Calu3 (cell line): ENCODE results near the gene WBP1L. TPM values are rescaled to one million over a fixed set of nuclear protein-coding genes. Genes with fewer than 3 reads are reported as not detected.
A peak's percentile ranks its signal among the peaks of the same experiment; 100 is the strongest.
"Not testable (repeated sequence)": the region's sequence is repeated elsewhere in the genome, so short reads cannot be mapped to it uniquely, and the experiment has no call there.

ENCODE experiments used
- BruUV-seq: library from RNA; stranded (reverse); fragments of 400-500 nt; replicated peaks from 2 replicates; lab custom pipeline; 2021; lab: Mats Ljungman, UMichigan
- CTCF ChIA-PET: fragments of 300-600 bp; sonication (Branson Sonifier 250); formaldehyde crosslinking; loops from one replicate; lab custom pipeline; 2022; ENCODE audit warnings: antibody characterized with exemption; lab: Charles Lee
- DNase-seq: peaks from one replicate; pipeline ENCODE4 v3.0.0; 2022
- H3K27ac Mint-ChIP-seq: one replicate; pipeline ENCODE4 v1.8.0; 2022; ENCODE audit warnings: mixed read lengths; ENCODE audit not compliant: unreplicated experiment
- H3K27me3 Mint-ChIP-seq: one replicate; pipeline ENCODE4 v1.8.0; 2022; ENCODE audit warnings: mixed read lengths; ENCODE audit not compliant: unreplicated experiment
- H3K36me3 Mint-ChIP-seq: one replicate; pipeline ENCODE4 v1.8.0; 2022; ENCODE audit warnings: mild to moderate bottlenecking, moderate library complexity, mixed read lengths; ENCODE audit not compliant: insufficient read depth, unreplicated experiment
- H3K4me1 Mint-ChIP-seq: one replicate; pipeline ENCODE4 v1.8.0; 2022; ENCODE audit warnings: mild to moderate bottlenecking, low read depth, mixed read lengths; ENCODE audit not compliant: unreplicated experiment
- H3K4me3 Mint-ChIP-seq: one replicate; pipeline ENCODE4 v1.8.0; 2022; ENCODE audit warnings: mild to moderate bottlenecking, low read depth, moderate library complexity, mixed read lengths; ENCODE audit not compliant: unreplicated experiment
- H3K9me3 Mint-ChIP-seq: one replicate; pipeline ENCODE4 v1.8.0; 2022; ENCODE audit warnings: low read depth, mixed read lengths; ENCODE audit not compliant: unreplicated experiment
- intact Hi-C: fragments of 100-400 bp; cut with micrococcal nuclease; formaldehyde crosslinking; loops from one replicate; pipeline ENCODE4 v1.10.0; 2022; ENCODE audit not compliant: unreplicated experiment
- total RNA-seq: library from RNA; stranded (reverse); gene quantifications from 2 replicates; pipeline ENCODE4 v1.2.3, GENCODE V29; 2022
- TF ChIP-seq, protein P1 (sequence below): fragments of 200-600 bp; IDR thresholded peaks from one replicate; pipeline ENCODE4 v1.8.0; 2022; ENCODE audit warnings: antibody characterized with exemption; ENCODE audit not compliant: unreplicated experiment

The WBP1L gene
- total RNA-seq, 1 experiment from 2014 or later = 19.9 TPM

DNA sequence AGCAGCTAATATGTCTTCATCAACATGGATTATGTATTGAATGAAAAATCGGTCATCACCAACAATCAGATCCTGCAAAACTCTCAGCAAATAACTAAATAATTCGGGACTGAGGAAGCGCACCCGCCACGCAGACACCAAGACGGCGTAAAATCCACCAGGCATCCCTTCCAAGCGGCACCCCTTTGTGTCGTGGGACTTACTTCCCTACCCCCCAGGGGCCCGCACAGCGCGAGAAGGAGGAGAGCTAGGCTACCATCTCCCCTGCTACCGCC lies 30.3 kb upstream of the WBP1L start:
- DNase-seq = no peak
- Mint-ChIP-seq H3K9me3 (no peaks in the 10 kb centered on the region), H3K4me3 (peak overlapping the region; percentile 94), H3K36me3 (peaks cover 24% of the 10 kb centered on the region), H3K27me3 (no peaks in the 10 kb centered on the region), H3K27ac (no peak overlapping the region), H3K4me1 (peaks cover 21% of the 10 kb centered on the region)
- BruUV-seq = no TSS peak
- CTCF ChIA-PET = no interaction called here
- intact Hi-C loops = no loop called here
- TF ChIP-seq, protein P1, sequence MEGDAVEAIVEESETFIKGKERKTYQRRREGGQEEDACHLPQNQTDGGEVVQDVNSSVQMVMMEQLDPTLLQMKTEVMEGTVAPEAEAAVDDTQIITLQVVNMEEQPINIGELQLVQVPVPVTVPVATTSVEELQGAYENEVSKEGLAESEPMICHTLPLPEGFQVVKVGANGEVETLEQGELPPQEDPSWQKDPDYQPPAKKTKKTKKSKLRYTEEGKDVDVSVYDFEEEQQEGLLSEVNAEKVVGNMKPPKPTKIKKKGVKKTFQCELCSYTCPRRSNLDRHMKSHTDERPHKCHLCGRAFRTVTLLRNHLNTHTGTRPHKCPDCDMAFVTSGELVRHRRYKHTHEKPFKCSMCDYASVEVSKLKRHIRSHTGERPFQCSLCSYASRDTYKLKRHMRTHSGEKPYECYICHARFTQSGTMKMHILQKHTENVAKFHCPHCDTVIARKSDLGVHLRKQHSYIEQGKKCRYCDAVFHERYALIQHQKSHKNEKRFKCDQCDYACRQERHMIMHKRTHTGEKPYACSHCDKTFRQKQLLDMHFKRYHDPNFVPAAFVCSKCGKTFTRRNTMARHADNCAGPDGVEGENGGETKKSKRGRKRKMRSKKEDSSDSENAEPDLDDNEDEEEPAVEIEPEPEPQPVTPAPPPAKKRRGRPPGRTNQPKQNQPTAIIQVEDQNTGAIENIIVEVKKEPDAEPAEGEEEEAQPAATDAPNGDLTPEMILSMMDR = no peak

DNA sequence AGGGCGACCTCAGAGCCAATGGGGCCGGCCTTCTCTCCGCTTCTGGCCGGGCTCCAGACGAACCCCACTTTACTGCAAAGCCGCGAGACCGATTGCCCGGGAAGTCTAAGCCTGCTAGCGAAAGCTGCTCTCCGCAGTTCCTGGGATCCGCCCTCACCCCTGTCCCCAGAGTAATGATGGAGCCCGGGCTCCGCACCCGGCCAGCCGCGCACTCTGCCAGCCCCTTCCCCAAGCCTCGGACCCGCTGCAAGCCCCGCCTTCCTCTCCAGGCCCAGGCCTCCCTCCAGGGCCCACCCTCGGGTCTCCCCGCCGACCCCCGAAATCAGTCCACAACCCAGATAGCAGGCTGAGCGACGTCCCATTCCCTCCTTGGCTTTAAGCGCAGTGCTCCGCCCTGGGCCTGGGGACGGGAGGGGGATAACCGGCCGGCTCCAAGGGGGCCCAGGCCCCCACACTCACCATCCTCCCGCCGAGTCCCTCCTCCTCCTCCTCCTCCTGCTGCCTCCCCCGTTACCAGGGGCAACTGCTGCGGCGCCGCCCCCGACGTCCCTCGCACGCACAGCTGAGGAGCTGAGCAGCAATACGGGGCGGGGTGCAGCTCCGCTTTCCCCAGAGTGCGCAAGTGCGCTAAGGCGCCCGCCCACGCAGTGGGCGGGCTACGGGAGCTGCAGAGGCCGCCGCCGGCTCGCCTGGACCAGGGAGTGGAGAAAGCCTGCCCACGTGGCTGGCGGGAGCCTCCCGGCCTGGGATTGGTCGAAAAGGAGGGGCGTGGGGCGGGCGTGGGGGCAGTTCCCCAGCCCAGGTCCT lies 29.7 kb upstream of the WBP1L start, which contains the start of gene ARL3:
ARL3 (minus strand) TSS at position 584 of the 807 bp plus-strand sequence; CDS start at position 462, 122 bp downstream.
- intact Hi-C loops = no loop called here
- CTCF ChIA-PET = interaction anchor here (1.4 kb wide), 1 partner anchor 13 kb away, joined by 3 read pairs; no protein-coding TSS in a partner anchor
- peak; percentile 93 for DNase-seq
- Mint-ChIP-seq H3K36me3 (peaks cover 24% of the 10 kb centered on the region), H3K4me1 (peaks cover 21% of the 10 kb centered on the region), H3K27me3 (no peaks in the 10 kb centered on the region), H3K9me3 (no peaks in the 10 kb centered on the region), H3K4me3 (peak within 1 kb of the TSS; percentile 94), H3K27ac (peak within 1 kb of the TSS; percentile 58)
- TF ChIP-seq, protein P1 = peak; percentile 45
- BruUV-seq = no TSS peak

DNA sequence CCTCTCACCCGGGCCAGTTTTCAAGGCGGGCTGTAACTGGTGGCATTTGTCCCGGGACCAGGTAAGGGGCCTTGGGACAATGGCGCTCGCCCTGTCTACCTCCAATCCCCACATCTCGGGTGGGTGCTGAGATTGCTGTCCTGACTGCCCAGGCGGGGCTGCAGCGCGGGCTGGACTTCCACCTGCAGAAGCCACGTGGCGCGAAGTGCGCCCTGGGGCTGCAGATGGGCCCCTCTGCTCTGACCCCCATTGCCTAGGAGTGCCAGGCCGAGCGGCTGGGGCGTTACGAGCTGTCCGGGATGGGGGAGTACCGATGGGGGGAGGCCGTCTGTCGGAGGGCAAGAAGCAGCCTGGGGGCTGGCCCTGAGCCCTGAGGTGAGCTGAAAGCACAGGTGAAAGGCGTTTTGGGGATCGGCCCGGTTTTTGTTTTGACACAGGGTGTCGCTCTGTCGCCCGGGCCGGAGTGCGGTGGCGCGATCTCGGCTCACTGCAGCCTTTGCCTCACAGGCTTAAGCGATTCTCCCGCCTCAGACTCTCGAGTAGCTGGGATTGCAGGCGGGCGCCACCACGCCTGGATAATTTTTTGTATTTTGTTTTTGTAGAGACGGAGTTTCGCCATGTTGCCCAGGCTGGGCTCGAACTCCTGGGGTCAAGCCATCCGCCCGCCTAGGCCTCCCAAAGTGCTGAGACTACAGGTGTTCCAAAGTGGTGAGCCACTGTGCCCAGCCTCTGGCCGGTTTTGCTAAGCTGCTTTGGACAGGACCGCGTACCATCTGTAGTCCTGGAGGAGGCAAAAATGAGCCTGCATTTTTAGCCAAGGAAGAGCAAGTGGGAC lies 28.9 kb upstream of the WBP1L start, which contains the start of gene SFXN2:
SFXN2 (plus strand) TSS at position 16 of the 835 bp plus-strand sequence. CDS start 12,001 bp downstream, outside the sequence.
- intact Hi-C loops = no loop called here
- H3K9me3 Mint-ChIP-seq = no peaks in the 10 kb centered on the region
- TF ChIP-seq, protein P1 = no peak
- TSS peak; percentile 47 for BruUV-seq
- CTCF ChIA-PET = interaction anchor here (0.5 to 1.4 kb wide), 2 partner anchors 13 to 627 kb away, joined by 3 read pairs; no protein-coding TSS in a partner anchor
- peaks cover 24% of the 10 kb centered on the region for H3K36me3 Mint-ChIP-seq
- no peaks in the 10 kb centered on the region for H3K27me3 Mint-ChIP-seq
- peak; percentile 34 for DNase-seq
- peak within 1 kb of the TSS; percentile 94 for H3K4me3 Mint-ChIP-seq
- peaks cover 20% of the 10 kb centered on the region for H3K4me1 Mint-ChIP-seq
- peak within 1 kb of the TSS; percentile 58 for H3K27ac Mint-ChIP-seq

DNA sequence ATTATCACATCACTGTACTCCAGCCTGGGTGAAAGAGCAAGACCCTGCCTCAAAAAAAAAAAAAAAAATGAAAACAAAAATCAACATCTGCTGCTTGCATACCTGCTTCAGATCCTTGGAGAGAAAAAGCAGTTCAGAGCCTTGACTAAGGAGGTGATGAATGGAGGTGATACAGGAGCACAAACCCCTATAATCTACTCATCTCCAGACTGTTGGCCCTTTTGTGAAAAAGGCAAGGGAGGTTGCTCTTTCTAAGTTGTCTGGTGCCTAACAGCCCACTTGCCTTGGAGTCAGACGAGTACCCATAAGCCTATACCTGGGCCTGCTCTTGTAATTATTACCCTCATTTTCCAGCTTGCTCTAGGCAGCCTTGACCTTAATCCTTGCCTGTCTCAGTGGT lies 27.9 kb upstream of the WBP1L start:
- H3K27me3 Mint-ChIP-seq = no peaks in the 10 kb centered on the region
- peaks cover 24% of the 10 kb centered on the region for H3K36me3 Mint-ChIP-seq
- intact Hi-C loops = no loop called here
- no TSS peak for BruUV-seq
- TF ChIP-seq, protein P1 = no peak
- CTCF ChIA-PET = no interaction called here
- H3K27ac Mint-ChIP-seq = no peak overlapping the region
- no peak for DNase-seq
- H3K9me3 Mint-ChIP-seq = no peaks in the 10 kb centered on the region
- H3K4me3 Mint-ChIP-seq = no peak overlapping the region
- H3K4me1 Mint-ChIP-seq = peaks cover 10% of the 10 kb centered on the region

DNA sequence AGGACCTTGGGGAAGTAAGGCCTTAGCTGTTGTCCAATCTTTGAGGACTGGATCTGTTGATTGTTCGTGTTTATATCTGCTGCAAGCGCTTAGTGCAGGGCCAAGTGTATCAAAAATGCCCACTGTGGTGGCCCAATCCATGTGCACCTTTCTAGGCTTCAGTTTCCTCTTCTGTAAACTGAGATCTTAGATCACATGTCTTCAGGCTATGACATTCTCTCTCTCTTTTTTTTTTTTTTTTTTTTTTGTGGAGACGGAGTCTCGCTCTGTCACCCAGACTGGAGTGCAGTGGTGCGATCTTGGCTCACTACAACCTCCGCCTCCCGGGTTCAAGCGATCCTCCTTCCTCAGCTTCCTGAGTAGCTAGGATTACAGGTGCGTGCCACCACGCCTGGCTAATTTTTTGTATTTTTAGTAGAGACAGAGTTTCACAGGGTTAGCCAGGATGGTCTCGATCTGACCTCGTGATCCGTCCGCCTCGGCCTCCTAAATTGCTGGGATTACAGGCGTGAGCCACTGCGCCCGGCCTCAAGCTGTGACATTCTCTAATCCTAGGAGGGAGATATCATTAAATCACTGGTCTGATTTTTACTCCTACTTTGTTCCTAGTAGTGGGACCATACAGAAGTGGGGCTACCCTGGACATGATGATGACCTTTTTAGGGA lies 26.7 kb upstream of the WBP1L start:
- not testable (repeated sequence) for DNase-seq, BruUV-seq

More for the DNA sequence above, 26.7 kb upstream of the WBP1L start:
- H3K27me3 Mint-ChIP-seq, H3K9me3 Mint-ChIP-seq, intact Hi-C loops, H3K4me3 Mint-ChIP-seq, H3K27ac Mint-ChIP-seq: not testable (repeated sequence)
- peaks cover 24% of the 10 kb centered on the region for H3K36me3 Mint-ChIP-seq
- CTCF ChIA-PET = interaction anchor here (0.6 to 0.7 kb wide), 2 partner anchors 311 to 605 kb away, joined by 3 to 4 read pairs; no protein-coding TSS in a partner anchor
- H3K4me1 Mint-ChIP-seq = peaks cover 13% of the 10 kb centered on the region
